SK-N-MC (cell line): ENCODE results near the gene TIGIT.

Experiments used
- EZH2 ChIP-seq: fragments of 200-600 bp; sonication (generic); IDR thresholded peaks from one replicate; pipeline ENCODE4 v1.6.1; 2017; ENCODE audit warnings: antibody characterized with exemption
- POLR2AphosphoS5 ChIP-seq: IDR thresholded peaks from 2 replicates; pipeline ENCODE4 v1.6.1; 2012; ENCODE audit warnings: mild to moderate bottlenecking, low read depth, low read length, borderline replicate concordance

GRCh38 chr3:114290911-114291901 lies 2.6 kb upstream of the TIGIT start:
- TF ChIP-seq EZH2 (no peak), POLR2AphosphoS5 (no peak)
